ENCODE measurements around the gene GPATCH3. TPM values are rescaled to one million over a fixed set of nuclear protein-coding genes. Genes with fewer than 3 reads are reported as not detected.
"Not testable (repeated sequence)": the region's sequence is repeated elsewhere in the genome, so short reads cannot be mapped to it uniquely, and the experiment has no call there.

Gene GPATCH3
- total and polyA plus RNA-seq, 10 donors = 13.3 to 25.8 (median 17.5) TPM

GRCh38 chr1:26874896-26875295 lies 25.4 kb downstream of the GPATCH3 start:
- H3K27ac ChIP-seq = no peak overlapping the region
- H3K4me1 ChIP-seq = peaks cover 0 to 9% (median 5%) of the 10 kb centered on the region in 6 donors
- H3K27me3 ChIP-seq (replicated peaks in 1 of 7) = no peaks in the 10 kb centered on the region
- intact Hi-C loops (cut with DNase I; ENCODE audit: low total_unique reads) = loop anchor here (10.0 kb wide), 2 partner anchors 60 to 270 kb away; no protein-coding TSS in a partner anchor
- H3K9me3 ChIP-seq = no peaks in the 10 kb centered on the region
- H3K36me3 ChIP-seq = peaks cover 0 to 56% (median 35%) of the 10 kb centered on the region in 6 donors
- no peak overlapping the region for H3K4me3 ChIP-seq
- DNase-seq = no peak
- no peak for TF ChIP-seq POLR2AphosphoS5 (IDR thresholded peaks at IDR 0.05)
- TF ChIP-seq CTCF (IDR thresholded peaks at IDR 0.05 in 8 of 11, conservative IDR thresholded peaks at IDR 0.05 in 3 of 11) = no peak
- TF ChIP-seq POLR2A (IDR thresholded peaks at IDR 0.05) = no peak
- 74 to 86% (median 78%) methylated on average over 4 of the region's 4 CpGs for WGBS, 5 donors

GRCh38 chr1:26873097-26873496 lies 27.2 kb downstream of the GPATCH3 start:
- not testable (repeated sequence) for H3K27me3 ChIP-seq (replicated peaks in 1 of 7)

GRCh38 chr1:26864610-26865480 lies 35.4 kb downstream of the GPATCH3 start:
- DNase-seq = peak; percentile 98
- 0 to 1% (median 1%) methylated on average over 44 to 75 of the region's 75 CpGs for whole genome bisulfite sequencing, 5 donors
- no peaks in the 10 kb centered on the region for H3K27me3 ChIP-seq (replicated peaks in 1 of 7)
- H3K36me3 ChIP-seq = no peaks in the 10 kb centered on the region
- H3K4me3 ChIP-seq = peak overlapping the region; percentile 51 to 87 (median 66)
- intact Hi-C loops (cut with DNase I; ENCODE audit: low total_unique reads) = no loop called here
- TF ChIP-seq CTCF (IDR thresholded peaks at IDR 0.05 in 8 of 11, conservative IDR thresholded peaks at IDR 0.05 in 3 of 11) = peak in 6 of 11 experiments; percentile 15 to 71 (median 40)
- peak in 2 of 3 donors; percentile 17 to 65 for TF ChIP-seq POLR2A (IDR thresholded peaks at IDR 0.05)
- TF ChIP-seq POLR2AphosphoS5 (IDR thresholded peaks at IDR 0.05) = peak; percentile 91 to 96 (median 92)
- H3K4me1 ChIP-seq = peaks cover 0 to 36% (median 27%) of the 10 kb centered on the region in 6 donors
- peak overlapping the region; percentile 88 to 98 (median 94) for H3K27ac ChIP-seq
- no peaks in the 10 kb centered on the region for H3K9me3 ChIP-seq

More at GRCh38 chr1:26873097-26873496, 27.2 kb downstream of the GPATCH3 start:
- peaks cover 0 to 38% (median 17%) of the 10 kb centered on the region in 6 donors for H3K36me3 ChIP-seq
- H3K4me1 ChIP-seq, DNase-seq, H3K27ac ChIP-seq, H3K9me3 ChIP-seq, H3K4me3 ChIP-seq: not testable (repeated sequence)
- 80 to 93% (median 82%) methylated on average over 2 of the region's 2 CpGs for WGBS, 5 donors
- intact Hi-C loops (cut with DNase I; ENCODE audit: low total_unique reads) = loop anchor here (10.0 kb wide), 2 partner anchors 58 to 268 kb away; no protein-coding TSS in a partner anchor

- 68 to 80% (median 74%) methylated on average over 11 to 20 of the region's 20 CpGs for WGBS, 5 donors
- TF ChIP-seq POLR2A (IDR thresholded peaks at IDR 0.05) = no peak
- no peak for TF ChIP-seq CTCF (IDR thresholded peaks at IDR 0.05 in 8 of 11, conservative IDR thresholded peaks at IDR 0.05 in 3 of 11)
- TF ChIP-seq POLR2AphosphoS5 (IDR thresholded peaks at IDR 0.05) = no peak
- H3K36me3 ChIP-seq = no peaks in the 10 kb centered on the region
- DNase-seq = no peak
- intact Hi-C loops (cut with DNase I; ENCODE audit: low total_unique reads) = no loop called here
- H3K27me3 ChIP-seq (replicated peaks in 1 of 7) = no peaks in the 10 kb centered on the region
- peak overlapping the region in 3 of 8 donors; percentile 57 to 87 (median 75) for H3K4me3 ChIP-seq
- H3K27ac ChIP-seq = peak overlapping the region in 5 of 8 donors; percentile 91 to 98 (median 94)
- no peaks in the 10 kb centered on the region for H3K9me3 ChIP-seq
- peaks cover 0 to 36% (median 27%) of the 10 kb centered on the region in 6 donors for H3K4me1 ChIP-seq
Observed at GRCh38 chr1:26863685-26864077, 36.6 kb downstream of the GPATCH3 start.
